Gastroesophageal sphincter (tissue), 3 donors: ENCODE data around the gene DUSP6.

Experiments
- POLR2A ChIP-seq, 2 donors: fragments of 450-650 bp; IDR thresholded peaks; one replicate each; pipeline ENCODE4 v1.6.1; 2017; ENCODE audit warnings: antibody characterized with exemption in 2 of 2, mild to moderate bottlenecking in 2 of 2, moderate library complexity in 1 of 2
- TF ChIP-seq, protein P1 (sequence below), 4 experiments: fragments of 200-600 bp in 2 of 4; fragments of 450-650 bp in 2 of 4; sonication (generic) in 1 of 4; IDR thresholded peaks; one replicate each; pipeline ENCODE4 v1.5.1; 2017 to 2019; ENCODE audit warnings: antibody characterized with exemption in 4 of 4, mild to moderate bottlenecking in 2 of 4, moderate library complexity in 2 of 4

GRCh38 chr12:89379839-89380467 lies 27.7 kb upstream of the DUSP6 start:
- TF ChIP-seq, protein P1, sequence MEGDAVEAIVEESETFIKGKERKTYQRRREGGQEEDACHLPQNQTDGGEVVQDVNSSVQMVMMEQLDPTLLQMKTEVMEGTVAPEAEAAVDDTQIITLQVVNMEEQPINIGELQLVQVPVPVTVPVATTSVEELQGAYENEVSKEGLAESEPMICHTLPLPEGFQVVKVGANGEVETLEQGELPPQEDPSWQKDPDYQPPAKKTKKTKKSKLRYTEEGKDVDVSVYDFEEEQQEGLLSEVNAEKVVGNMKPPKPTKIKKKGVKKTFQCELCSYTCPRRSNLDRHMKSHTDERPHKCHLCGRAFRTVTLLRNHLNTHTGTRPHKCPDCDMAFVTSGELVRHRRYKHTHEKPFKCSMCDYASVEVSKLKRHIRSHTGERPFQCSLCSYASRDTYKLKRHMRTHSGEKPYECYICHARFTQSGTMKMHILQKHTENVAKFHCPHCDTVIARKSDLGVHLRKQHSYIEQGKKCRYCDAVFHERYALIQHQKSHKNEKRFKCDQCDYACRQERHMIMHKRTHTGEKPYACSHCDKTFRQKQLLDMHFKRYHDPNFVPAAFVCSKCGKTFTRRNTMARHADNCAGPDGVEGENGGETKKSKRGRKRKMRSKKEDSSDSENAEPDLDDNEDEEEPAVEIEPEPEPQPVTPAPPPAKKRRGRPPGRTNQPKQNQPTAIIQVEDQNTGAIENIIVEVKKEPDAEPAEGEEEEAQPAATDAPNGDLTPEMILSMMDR (IDR thresholded peaks at IDR 0.05) = no peak
- no peak for TF ChIP-seq POLR2A (IDR thresholded peaks at IDR 0.05)
